ENCODE results near the gene GRK3. TPM values are rescaled to one million over a fixed set of nuclear protein-coding genes. Genes with fewer than 3 reads are reported as not detected.

GRK3 gene
- total RNA-seq, 6 experiments from 2014 or later: 1.1 to 4.9 (median 3.6) TPM

DNA sequence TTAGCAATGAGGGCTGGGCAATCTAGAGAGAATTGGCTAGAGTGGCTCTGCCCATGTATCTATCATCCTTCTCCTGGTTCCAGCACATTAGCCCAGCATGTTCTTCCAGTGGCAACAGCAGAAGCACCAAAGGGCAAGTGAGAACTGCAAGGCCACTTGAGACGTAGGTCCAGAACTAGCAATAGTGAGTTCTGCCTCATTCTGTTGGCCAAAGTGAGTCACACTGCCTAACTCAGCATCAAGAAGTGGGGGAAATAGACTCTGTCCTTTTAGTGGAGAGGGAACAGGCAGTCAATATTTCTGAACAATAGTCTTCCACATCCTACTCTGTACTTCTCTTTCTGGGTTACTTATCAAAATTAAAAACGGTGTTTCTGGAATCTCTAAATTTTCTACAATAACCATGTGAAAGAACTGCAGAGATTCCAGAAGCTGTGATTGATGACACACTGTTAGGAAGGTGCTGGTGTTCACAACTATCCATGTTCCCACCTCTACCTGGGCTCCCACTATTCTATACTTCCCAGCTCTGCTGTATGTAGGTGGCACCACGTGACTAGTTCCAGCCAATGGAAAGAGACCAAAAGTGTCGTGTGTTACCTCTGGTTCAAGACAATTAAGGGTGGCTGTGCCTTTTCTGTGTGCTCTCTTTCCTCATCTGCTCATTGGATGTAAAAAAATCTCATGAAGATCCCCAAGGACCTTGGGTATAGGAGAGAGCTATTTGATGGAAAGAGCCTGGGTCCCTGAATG lies 23.4 kb upstream of the GRK3 start:
- no peak for TF ChIP-seq POLR2A (IDR thresholded peaks at IDR 0.05)
- TF ChIP-seq, protein P1, sequence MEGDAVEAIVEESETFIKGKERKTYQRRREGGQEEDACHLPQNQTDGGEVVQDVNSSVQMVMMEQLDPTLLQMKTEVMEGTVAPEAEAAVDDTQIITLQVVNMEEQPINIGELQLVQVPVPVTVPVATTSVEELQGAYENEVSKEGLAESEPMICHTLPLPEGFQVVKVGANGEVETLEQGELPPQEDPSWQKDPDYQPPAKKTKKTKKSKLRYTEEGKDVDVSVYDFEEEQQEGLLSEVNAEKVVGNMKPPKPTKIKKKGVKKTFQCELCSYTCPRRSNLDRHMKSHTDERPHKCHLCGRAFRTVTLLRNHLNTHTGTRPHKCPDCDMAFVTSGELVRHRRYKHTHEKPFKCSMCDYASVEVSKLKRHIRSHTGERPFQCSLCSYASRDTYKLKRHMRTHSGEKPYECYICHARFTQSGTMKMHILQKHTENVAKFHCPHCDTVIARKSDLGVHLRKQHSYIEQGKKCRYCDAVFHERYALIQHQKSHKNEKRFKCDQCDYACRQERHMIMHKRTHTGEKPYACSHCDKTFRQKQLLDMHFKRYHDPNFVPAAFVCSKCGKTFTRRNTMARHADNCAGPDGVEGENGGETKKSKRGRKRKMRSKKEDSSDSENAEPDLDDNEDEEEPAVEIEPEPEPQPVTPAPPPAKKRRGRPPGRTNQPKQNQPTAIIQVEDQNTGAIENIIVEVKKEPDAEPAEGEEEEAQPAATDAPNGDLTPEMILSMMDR (IDR thresholded peaks at IDR 0.05): no peak
- WGBS (ENCODE audit: insufficient coverage, low coverage, low lambda C conversion rate, missing lambda C conversion rate): 90% methylated on average over 4 of the region's 4 CpGs
- H3K4me1 ChIP-seq: peaks cover 0 to 20% (median 5%) of the 10 kb centered on the region in 4 donors
- H3K27ac ChIP-seq: no peak overlapping the region
- H3K36me3 ChIP-seq: no peaks in the 10 kb centered on the region
- no peaks in the 10 kb centered on the region for H3K9me3 ChIP-seq
- intact Hi-C loops (cut with DNase I): no loop called here
- H3K27me3 ChIP-seq: no peaks in the 10 kb centered on the region
- DNase-seq: no peak
- peak in 3 of 4 donors; percentile 34 to 51 (median 50) for ATAC-seq
- H3K4me3 ChIP-seq: no peak overlapping the region

DNA sequence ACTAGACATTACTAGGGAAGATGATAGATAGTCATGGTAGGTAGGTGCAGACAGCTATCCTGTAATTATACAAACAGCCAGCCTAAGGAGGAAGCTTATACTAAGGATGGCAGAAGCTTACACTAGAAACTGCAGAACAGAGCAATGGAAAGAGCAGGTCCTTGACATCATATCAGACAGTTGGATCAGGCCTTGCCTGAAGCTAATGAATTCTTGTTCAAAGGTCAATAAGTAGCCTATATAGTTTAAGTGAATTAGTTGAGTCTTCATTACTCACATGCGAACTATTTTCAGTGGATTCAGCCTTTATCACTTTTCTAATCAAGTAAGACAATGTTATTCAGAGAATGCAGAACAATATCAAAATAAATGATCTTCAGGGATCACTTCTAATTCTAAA lies 22.3 kb upstream of the GRK3 start:
- H3K27me3 ChIP-seq: no peaks in the 10 kb centered on the region
- no peaks in the 10 kb centered on the region for H3K9me3 ChIP-seq
- intact Hi-C loops (cut with DNase I): no loop called here
- ATAC-seq (no peak), DNase-seq (no peak)
- H3K4me3 ChIP-seq: no peak overlapping the region
- no peaks in the 10 kb centered on the region for H3K36me3 ChIP-seq
- WGBS (ENCODE audit: insufficient coverage, low coverage, low lambda C conversion rate, missing lambda C conversion rate): 88% methylated on average over 1 of the region's 1 CpG
- no peak for TF ChIP-seq POLR2A (IDR thresholded peaks at IDR 0.05)
- TF ChIP-seq, protein P1 (IDR thresholded peaks at IDR 0.05): no peak
- peaks cover 0 to 20% (median 5%) of the 10 kb centered on the region in 4 donors for H3K4me1 ChIP-seq
- no peak overlapping the region for H3K27ac ChIP-seq

DNA sequence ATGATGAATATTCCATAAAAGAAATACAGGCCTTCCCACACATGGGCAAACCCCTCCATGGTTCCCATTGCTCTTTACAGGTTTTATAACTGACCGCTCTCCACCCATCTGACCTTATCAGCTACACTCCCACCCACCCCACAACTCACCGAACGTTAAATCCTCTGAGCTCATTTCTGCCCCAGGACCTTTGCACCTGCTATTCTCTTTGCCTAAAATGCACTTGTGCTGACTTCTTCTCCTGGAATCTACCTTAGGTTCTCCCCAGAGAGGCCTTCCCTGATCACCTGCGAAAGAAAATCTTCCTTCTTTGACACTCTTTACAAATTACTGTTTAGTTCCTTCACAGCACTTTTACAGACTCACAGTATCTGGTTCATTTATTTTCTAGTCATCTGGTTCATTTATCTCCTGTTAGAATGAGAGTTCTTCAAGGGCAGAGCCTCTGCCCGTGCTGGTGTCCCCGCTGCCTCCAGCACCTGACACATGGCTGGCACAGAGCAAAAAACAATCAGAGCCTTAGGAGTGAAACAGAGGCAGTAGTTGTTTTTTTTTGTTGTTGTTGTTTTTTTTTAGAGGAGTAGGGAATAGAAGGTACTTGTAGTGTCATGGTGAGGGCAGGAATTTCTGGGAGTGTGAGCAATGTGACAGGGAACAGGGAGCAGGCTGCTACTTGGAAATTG lies 21.6 kb upstream of the GRK3 start:
- ATAC-seq (no peak), DNase-seq (no peak)
- no peak overlapping the region for H3K27ac ChIP-seq
- H3K4me3 ChIP-seq: no peak overlapping the region
- 87% methylated on average over 6 of the region's 6 CpGs for whole genome bisulfite sequencing (ENCODE audit: insufficient coverage, low coverage, low lambda C conversion rate, missing lambda C conversion rate)
- H3K9me3 ChIP-seq: no peaks in the 10 kb centered on the region
- peaks cover 0 to 20% (median 5%) of the 10 kb centered on the region in 4 donors for H3K4me1 ChIP-seq
- intact Hi-C loops (cut with DNase I): no loop called here
- H3K27me3 ChIP-seq: no peaks in the 10 kb centered on the region
- no peaks in the 10 kb centered on the region for H3K36me3 ChIP-seq
- no peak for TF ChIP-seq POLR2A (IDR thresholded peaks at IDR 0.05)
- TF ChIP-seq, protein P1 (IDR thresholded peaks at IDR 0.05): no peak

DNA sequence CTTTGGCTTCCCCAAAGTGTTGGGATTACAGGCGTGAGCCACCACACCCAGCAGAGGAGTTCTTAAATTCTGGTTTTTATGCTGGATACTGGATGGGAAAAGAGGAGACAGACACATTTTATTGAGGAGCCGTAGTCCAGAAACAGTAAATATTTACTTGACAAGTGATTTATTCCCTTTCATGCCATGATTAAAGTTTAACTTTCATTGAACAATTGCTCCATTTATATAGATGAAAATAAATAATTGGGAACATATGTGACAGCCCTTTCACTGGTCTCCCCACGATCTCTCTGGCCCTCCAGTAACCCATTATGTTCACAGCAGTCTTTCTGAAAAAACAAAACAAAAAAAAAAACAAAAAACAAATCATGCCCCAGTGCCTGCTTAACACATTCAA lies 19.3 kb upstream of the GRK3 start:
- Histone ChIP-seq H3K36me3 (no peaks in the 10 kb centered on the region), H3K9me3 (no peaks in the 10 kb centered on the region), H3K4me3 (no peak overlapping the region), H3K27me3 (no peaks in the 10 kb centered on the region), H3K27ac (no peak overlapping the region), H3K4me1 (peaks cover 0 to 20% (median 5%) of the 10 kb centered on the region in 4 donors)
- ATAC-seq (peak in 2 of 4 donors; percentile 24 to 70), DNase-seq (no peak)
- WGBS (ENCODE audit: insufficient coverage, low coverage, low lambda C conversion rate, missing lambda C conversion rate): 31% methylated on average over 3 of the region's 3 CpGs
- intact Hi-C loops (cut with DNase I): no loop called here
- TF ChIP-seq, protein P1 (IDR thresholded peaks at IDR 0.05): no peak
- TF ChIP-seq POLR2A (IDR thresholded peaks at IDR 0.05): no peak
